ENCODE measurements around the gene GSTT2.
"Not testable (repeated sequence)": the region's sequence is repeated elsewhere in the genome, so short reads cannot be mapped to it uniquely, and the experiment has no call there.

DNA sequence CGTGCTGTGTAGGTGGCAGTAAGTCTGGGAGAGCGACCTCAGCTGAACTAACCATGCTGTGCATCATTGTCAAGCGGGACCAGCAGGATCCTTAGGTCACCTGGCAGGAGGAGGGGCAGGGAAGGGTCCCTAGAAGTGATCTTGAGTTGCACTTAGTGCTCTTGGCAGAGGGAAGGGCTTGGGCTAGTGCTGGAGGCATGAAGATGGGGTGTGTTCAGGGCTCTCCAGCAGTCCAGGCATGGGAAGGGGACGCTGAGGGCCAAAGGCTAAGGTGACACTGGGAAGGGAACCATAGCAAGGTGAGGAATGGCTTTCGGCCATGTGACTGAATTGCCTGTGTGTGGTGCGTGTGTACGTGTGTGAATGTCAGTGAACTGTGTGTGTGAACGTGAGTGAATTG is 6.2 kb downstream of the GSTT2 start:
- TF ChIP-seq, protein P1, sequence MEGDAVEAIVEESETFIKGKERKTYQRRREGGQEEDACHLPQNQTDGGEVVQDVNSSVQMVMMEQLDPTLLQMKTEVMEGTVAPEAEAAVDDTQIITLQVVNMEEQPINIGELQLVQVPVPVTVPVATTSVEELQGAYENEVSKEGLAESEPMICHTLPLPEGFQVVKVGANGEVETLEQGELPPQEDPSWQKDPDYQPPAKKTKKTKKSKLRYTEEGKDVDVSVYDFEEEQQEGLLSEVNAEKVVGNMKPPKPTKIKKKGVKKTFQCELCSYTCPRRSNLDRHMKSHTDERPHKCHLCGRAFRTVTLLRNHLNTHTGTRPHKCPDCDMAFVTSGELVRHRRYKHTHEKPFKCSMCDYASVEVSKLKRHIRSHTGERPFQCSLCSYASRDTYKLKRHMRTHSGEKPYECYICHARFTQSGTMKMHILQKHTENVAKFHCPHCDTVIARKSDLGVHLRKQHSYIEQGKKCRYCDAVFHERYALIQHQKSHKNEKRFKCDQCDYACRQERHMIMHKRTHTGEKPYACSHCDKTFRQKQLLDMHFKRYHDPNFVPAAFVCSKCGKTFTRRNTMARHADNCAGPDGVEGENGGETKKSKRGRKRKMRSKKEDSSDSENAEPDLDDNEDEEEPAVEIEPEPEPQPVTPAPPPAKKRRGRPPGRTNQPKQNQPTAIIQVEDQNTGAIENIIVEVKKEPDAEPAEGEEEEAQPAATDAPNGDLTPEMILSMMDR (IDR thresholded peaks at IDR 0.05; ENCODE audit: low read depth, low read length, missing input control) = not testable (repeated sequence)
- TF ChIP-seq, protein P2, sequence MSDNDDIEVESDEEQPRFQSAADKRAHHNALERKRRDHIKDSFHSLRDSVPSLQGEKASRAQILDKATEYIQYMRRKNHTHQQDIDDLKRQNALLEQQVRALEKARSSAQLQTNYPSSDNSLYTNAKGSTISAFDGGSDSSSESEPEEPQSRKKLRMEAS (IDR thresholded peaks at IDR 0.05) = not testable (repeated sequence)
- TF ChIP-seq YY1, HNF4G, SP1 (IDR thresholded peaks at IDR 0.05): not testable (repeated sequence)
- TF ChIP-seq, protein P3, sequence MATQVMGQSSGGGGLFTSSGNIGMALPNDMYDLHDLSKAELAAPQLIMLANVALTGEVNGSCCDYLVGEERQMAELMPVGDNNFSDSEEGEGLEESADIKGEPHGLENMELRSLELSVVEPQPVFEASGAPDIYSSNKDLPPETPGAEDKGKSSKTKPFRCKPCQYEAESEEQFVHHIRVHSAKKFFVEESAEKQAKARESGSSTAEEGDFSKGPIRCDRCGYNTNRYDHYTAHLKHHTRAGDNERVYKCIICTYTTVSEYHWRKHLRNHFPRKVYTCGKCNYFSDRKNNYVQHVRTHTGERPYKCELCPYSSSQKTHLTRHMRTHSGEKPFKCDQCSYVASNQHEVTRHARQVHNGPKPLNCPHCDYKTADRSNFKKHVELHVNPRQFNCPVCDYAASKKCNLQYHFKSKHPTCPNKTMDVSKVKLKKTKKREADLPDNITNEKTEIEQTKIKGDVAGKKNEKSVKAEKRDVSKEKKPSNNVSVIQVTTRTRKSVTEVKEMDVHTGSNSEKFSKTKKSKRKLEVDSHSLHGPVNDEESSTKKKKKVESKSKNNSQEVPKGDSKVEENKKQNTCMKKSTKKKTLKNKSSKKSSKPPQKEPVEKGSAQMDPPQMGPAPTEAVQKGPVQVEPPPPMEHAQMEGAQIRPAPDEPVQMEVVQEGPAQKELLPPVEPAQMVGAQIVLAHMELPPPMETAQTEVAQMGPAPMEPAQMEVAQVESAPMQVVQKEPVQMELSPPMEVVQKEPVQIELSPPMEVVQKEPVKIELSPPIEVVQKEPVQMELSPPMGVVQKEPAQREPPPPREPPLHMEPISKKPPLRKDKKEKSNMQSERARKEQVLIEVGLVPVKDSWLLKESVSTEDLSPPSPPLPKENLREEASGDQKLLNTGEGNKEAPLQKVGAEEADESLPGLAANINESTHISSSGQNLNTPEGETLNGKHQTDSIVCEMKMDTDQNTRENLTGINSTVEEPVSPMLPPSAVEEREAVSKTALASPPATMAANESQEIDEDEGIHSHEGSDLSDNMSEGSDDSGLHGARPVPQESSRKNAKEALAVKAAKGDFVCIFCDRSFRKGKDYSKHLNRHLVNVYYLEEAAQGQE (IDR thresholded peaks at IDR 0.05) = not testable (repeated sequence)
- TF ChIP-seq, protein P4, sequence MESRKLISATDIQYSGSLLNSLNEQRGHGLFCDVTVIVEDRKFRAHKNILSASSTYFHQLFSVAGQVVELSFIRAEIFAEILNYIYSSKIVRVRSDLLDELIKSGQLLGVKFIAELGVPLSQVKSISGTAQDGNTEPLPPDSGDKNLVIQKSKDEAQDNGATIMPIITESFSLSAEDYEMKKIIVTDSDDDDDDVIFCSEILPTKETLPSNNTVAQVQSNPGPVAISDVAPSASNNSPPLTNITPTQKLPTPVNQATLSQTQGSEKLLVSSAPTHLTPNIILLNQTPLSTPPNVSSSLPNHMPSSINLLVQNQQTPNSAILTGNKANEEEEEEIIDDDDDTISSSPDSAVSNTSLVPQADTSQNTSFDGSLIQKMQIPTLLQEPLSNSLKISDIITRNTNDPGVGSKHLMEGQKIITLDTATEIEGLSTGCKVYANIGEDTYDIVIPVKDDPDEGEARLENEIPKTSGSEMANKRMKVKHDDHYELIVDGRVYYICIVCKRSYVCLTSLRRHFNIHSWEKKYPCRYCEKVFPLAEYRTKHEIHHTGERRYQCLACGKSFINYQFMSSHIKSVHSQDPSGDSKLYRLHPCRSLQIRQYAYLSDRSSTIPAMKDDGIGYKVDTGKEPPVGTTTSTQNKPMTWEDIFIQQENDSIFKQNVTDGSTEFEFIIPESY (IDR thresholded peaks at IDR 0.05) = not testable (repeated sequence)
- TF ChIP-seq, protein P5, sequence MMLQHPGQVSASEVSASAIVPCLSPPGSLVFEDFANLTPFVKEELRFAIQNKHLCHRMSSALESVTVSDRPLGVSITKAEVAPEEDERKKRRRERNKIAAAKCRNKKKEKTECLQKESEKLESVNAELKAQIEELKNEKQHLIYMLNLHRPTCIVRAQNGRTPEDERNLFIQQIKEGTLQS (IDR thresholded peaks at IDR 0.05) = not testable (repeated sequence)

Data from liver (tissue), 3 donors.